Left ventricle myocardium inferior (tissue), 1 donor: ENCODE results near the gene AQP12A. TPM values are rescaled to one million over a fixed set of nuclear protein-coding genes. Genes with fewer than 3 reads are reported as not detected.

ENCODE experiments used
- DNase-seq: peaks from one replicate; pipeline ENCODE4 v3.0.0-alpha.2; 2020
- H3K27ac ChIP-seq: fragments of 200-600 bp; replicated peaks from 2 replicates; pipeline ENCODE4 v1.8.0; 2021
- H3K27me3 ChIP-seq: fragments of 200-600 bp; 2 replicates; pipeline ENCODE4 v1.8.0; 2021; ENCODE audit warnings: low read depth
- H3K36me3 ChIP-seq: fragments of 200-600 bp; 2 replicates; pipeline ENCODE4 v1.8.0; 2021
- H3K4me1 ChIP-seq: fragments of 200-600 bp; 2 replicates; pipeline ENCODE4 v1.8.0; 2021
- H3K4me3 ChIP-seq: fragments of 200-600 bp; 2 replicates; pipeline ENCODE4 v1.8.0; 2021; ENCODE audit warnings: mild to moderate bottlenecking, moderate library complexity
- H3K9me3 ChIP-seq: fragments of 200-600 bp; replicated peaks from 2 replicates; pipeline ENCODE4 v1.8.0; 2021
- CTCF ChIP-seq: fragments of 200-600 bp; IDR thresholded peaks from 2 replicates; pipeline ENCODE4 v1.8.0; 2021; ENCODE audit warnings: antibody characterized with exemption, mild to moderate bottlenecking, borderline replicate concordance
- intact Hi-C: fragments of 100-400 bp; cut with micrococcal nuclease; formaldehyde crosslinking; loops from one replicate; pipeline ENCODE4 v1.11.0; 2022
- total RNA-seq: library from RNA; stranded (reverse); fragmentation: NEBNext Ultra II Directional; extraction: Animal tissue kit (Norgen Biotek cat#: 25700); gene quantifications from one replicate; pipeline ENCODE4 v1.2.1, GENCODE V29; 2021
- donor health status: DM: no; HTN: yes; CAD: no; lungs with severe emphysema.

The AQP12A gene
- total RNA-seq, 1 donor from 2014 or later: not detected

- H3K27me3 ChIP-seq: peaks cover 68% of the 10 kb centered on the region
- no peak overlapping the region for H3K4me3 ChIP-seq
- no peaks in the 10 kb centered on the region for H3K36me3 ChIP-seq
- H3K9me3 ChIP-seq: no peaks in the 10 kb centered on the region
- DNase-seq: no peak
- TF ChIP-seq CTCF: no peak
- intact Hi-C loops: no loop called here
- no peaks in the 10 kb centered on the region for H3K4me1 ChIP-seq
- no peak overlapping the region for H3K27ac ChIP-seq
These were observed 41.4 kb downstream of the AQP12A start for GRCh38 chr2:240732911-240733622.

- Histone ChIP-seq H3K27ac (no peak overlapping the region), H3K4me1 (no peaks in the 10 kb centered on the region), H3K9me3 (no peaks in the 10 kb centered on the region), H3K4me3 (no peak overlapping the region), H3K27me3 (peaks cover 70% of the 10 kb centered on the region), H3K36me3 (no peaks in the 10 kb centered on the region)
- intact Hi-C loops: no loop called here
- no peak for DNase-seq
- TF ChIP-seq CTCF: no peak
These were observed 42.3 kb downstream of the AQP12A start for GRCh38 chr2:240733803-240734495.

GRCh38 chr2:240734756-240735155 is 43.1 kb downstream of the AQP12A start:
- peaks cover 63% of the 10 kb centered on the region for H3K27me3 ChIP-seq
- no peaks in the 10 kb centered on the region for H3K4me1 ChIP-seq
- no peaks in the 10 kb centered on the region for H3K9me3 ChIP-seq
- intact Hi-C loops: no loop called here
- no peak for TF ChIP-seq CTCF
- DNase-seq: no peak
- no peak overlapping the region for H3K27ac ChIP-seq
- H3K4me3 ChIP-seq: no peak overlapping the region
- H3K36me3 ChIP-seq: no peaks in the 10 kb centered on the region

GRCh38 chr2:240735476-240735875 is 43.8 kb downstream of the AQP12A start:
- Histone ChIP-seq H3K27me3 (peaks cover 55% of the 10 kb centered on the region), H3K4me1 (no peaks in the 10 kb centered on the region), H3K9me3 (no peaks in the 10 kb centered on the region), H3K36me3 (no peaks in the 10 kb centered on the region), H3K27ac (no peak overlapping the region), H3K4me3 (no peak overlapping the region)
- DNase-seq: no peak
- TF ChIP-seq CTCF: no peak
- intact Hi-C loops: no loop called here

- intact Hi-C loops: no loop called here
- DNase-seq: no peak
- H3K4me3 ChIP-seq: no peak overlapping the region
- TF ChIP-seq CTCF: no peak
- no peaks in the 10 kb centered on the region for H3K9me3 ChIP-seq
- no peaks in the 10 kb centered on the region for H3K36me3 ChIP-seq
- no peaks in the 10 kb centered on the region for H3K4me1 ChIP-seq
- no peak overlapping the region for H3K27ac ChIP-seq
- peaks cover 47% of the 10 kb centered on the region for H3K27me3 ChIP-seq
These were observed 44.9 kb downstream of the AQP12A start for GRCh38 chr2:240736281-240737250.
